ENCODE results near the gene SPATA1.

DNA sequence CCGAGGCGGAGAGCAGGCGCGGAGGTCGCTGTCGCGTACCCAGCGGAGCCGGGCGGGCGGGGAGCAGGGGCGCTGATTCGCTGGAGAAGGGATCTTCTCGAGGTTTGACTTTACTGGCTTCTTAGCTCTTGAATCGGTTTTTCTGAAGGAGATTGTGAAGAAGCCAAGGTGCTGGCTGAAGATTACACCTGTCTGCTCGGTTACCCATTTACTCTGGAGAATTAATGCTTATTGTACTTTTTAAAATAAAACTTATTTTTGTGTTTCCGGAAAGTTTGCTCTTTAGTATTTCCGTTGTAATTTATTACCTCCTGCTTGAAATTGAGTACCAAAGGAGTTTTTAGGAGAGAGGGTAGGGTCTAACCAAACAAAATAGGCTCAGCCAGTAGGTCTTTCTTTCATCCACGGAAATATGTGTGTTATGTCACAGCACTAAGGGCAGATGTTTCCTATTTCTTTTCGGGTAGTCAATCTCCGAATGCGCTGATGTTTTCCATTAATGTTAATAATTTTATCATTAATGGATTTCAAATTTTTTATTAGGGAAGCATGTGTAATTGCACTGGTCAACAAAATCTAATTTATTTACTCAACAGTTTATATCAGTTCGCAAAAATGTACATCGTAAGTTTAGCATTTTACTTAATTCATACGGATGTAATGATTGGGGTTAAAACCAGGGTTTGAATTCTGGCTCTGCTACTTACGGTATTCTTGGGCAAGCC lies 705 bp downstream of the SPATA1 start:
- TF ChIP-seq, protein P1, sequence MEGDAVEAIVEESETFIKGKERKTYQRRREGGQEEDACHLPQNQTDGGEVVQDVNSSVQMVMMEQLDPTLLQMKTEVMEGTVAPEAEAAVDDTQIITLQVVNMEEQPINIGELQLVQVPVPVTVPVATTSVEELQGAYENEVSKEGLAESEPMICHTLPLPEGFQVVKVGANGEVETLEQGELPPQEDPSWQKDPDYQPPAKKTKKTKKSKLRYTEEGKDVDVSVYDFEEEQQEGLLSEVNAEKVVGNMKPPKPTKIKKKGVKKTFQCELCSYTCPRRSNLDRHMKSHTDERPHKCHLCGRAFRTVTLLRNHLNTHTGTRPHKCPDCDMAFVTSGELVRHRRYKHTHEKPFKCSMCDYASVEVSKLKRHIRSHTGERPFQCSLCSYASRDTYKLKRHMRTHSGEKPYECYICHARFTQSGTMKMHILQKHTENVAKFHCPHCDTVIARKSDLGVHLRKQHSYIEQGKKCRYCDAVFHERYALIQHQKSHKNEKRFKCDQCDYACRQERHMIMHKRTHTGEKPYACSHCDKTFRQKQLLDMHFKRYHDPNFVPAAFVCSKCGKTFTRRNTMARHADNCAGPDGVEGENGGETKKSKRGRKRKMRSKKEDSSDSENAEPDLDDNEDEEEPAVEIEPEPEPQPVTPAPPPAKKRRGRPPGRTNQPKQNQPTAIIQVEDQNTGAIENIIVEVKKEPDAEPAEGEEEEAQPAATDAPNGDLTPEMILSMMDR (IDR thresholded peaks at IDR 0.05) = no peak
- TF ChIP-seq EP300 (IDR thresholded peaks at IDR 0.05) (no peak), POLR2AphosphoS5 (IDR thresholded peaks at IDR 0.05) (no peak), POLR2A (IDR thresholded peaks at IDR 0.05) (no peak)

Data from sigmoid colon (tissue), 4 donors.